ENCODE data around the gene ZSCAN5C.
"Not testable (repeated sequence)": the region's sequence is repeated elsewhere in the genome, so short reads cannot be mapped to it uniquely, and the experiment has no call there.

Gene ZSCAN5C

GRCh38 chr19:56191711-56192110 is 10.4 kb upstream of the ZSCAN5C start:
- in situ Hi-C loops (cut with MboI; ENCODE audit: low sequenced_read_pairs) = no loop called here

- in situ Hi-C loops (cut with MboI; ENCODE audit: low sequenced_read_pairs) = no loop called here
Observed at GRCh38 chr19:56193981-56194640, 8.0 kb upstream of the ZSCAN5C start.

GRCh38 chr19:56197646-56198045 is 4.4 kb upstream of the ZSCAN5C start, which contains the start of gene ZSCAN5B:
Gene ZSCAN5B, minus strand, starts transcription at chr19:56197783. Its CDS starts 4,731 bp downstream, at chr19:56193052.
- in situ Hi-C loops (cut with MboI; ENCODE audit: low sequenced_read_pairs) = not testable (repeated sequence)

- in situ Hi-C loops (cut with MboI; ENCODE audit: low sequenced_read_pairs) = no loop called here
Observed at GRCh38 chr19:56199687-56200086, 2.4 kb upstream of the ZSCAN5C start.

- in situ Hi-C loops (cut with MboI; ENCODE audit: low sequenced_read_pairs) = not testable (repeated sequence)
Observed at GRCh38 chr19:56207581-56207980, 5.5 kb downstream of the ZSCAN5C start.

DNA sequence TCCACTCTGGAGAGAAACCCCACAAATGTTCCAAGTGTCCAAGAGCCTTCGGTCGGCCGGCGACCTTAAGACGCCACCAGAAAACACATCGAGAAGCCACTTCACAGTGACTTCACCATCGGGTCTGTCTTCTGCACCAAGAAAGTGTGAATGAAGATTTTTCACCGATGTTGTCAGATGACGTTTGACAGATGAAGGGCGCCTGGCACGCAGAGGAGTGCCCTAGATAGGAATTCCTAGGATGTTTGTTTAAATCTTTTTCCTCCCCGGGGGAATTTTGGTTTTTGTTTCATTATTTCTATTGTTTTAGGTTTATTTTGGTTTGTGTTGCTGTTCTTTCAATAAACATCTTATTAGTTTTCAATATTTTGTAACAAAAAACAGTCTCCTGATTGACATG is 7.0 kb downstream of the ZSCAN5C start:
- in situ Hi-C loops (cut with MboI; ENCODE audit: low sequenced_read_pairs) = no loop called here

- in situ Hi-C loops (cut with MboI; ENCODE audit: low sequenced_read_pairs) = not testable (repeated sequence)
Observed at GRCh38 chr19:56210036-56210435, 8.0 kb downstream of the ZSCAN5C start.

GRCh38 chr19:56211718-56212117 is 9.6 kb downstream of the ZSCAN5C start:
- in situ Hi-C loops (cut with MboI; ENCODE audit: low sequenced_read_pairs) = no loop called here

DNA sequence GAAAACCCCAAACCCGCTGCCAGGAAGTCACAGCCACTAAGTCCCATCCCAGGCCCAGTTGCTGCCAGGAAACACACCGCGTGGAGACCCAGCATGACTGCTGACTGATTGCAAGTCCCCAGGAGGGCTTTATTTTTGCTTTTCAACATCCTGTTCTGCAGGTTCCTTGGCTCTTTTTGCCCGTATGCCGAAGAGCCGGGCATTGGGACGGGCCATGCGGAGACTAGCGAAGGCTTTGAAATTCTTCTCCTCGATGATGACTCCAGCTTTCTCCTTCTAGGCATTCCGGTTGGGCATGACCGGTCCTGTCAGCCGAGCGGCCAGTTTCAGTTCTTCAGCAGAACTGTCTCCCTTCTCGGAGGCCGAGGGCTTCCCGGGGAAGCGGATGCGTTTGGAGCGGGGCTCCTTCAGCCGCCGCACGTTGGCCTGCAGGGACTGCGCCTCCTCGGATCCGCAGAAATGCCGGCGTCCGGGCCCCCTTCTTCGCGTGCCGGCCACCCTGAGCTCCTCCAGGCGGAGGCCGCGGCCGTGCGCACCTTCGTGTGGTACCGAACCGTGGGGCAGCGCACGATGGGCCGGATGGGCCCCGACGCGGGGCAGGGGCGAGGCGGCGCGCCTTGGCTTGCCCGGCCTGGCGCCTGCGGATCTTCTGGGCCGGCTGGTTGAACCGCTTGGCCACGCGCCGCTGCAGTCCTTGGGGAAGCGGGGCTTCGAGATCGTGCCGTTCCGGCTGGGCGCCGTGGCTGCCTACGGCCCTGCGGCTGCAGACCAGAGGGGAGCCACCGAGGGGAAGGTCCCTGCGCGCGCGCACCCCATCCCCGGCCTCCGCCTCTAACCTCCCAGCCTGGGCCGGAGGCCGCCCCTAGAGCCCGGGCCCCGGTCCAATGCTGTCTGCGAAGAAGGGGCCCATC is 15.2 kb downstream of the ZSCAN5C start:
- in situ Hi-C loops (cut with MboI; ENCODE audit: low sequenced_read_pairs) = no loop called here

DNA sequence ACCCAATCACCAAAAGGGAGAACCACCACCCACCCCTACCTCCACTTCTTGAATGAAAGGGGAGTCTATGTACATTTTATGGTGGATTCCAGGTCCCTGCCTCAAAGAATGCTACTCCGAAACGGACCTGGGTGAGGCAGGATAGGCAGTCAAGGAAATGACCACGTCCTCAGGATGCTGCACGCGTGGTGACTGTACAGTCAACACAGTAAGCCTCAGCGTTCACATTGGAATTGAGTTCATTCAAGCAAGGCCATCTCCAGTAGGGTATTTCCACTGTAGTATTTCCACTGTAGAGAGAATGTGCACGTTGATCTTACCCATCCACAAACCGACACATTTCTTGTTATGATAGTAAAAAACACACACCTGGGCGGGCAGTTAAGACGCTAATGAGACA is 16.9 kb downstream of the ZSCAN5C start:
- in situ Hi-C loops (cut with MboI; ENCODE audit: low sequenced_read_pairs) = no loop called here

- in situ Hi-C loops (cut with MboI; ENCODE audit: low sequenced_read_pairs) = not testable (repeated sequence)
Observed at GRCh38 chr19:56221442-56221841, 19.4 kb downstream of the ZSCAN5C start.

DNA sequence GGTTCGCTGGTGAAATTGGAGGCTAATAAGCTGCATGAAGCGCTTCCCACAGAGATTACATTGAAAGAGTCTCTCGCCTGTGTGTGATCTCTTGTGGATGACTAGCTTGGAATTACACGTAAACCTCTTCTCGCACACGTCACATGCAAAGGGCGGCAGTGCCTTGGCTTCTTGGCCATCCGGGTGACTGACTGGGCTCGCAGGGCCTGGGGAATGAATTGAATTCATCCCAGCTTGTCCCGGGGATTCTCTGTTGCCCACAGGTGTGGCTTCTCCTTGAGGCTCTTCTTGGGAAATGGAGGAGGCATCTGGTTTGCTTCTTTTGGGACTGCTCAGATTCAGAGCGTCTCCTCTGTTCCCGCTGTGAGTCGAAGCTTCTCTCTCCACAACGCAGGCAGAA is 19.8 kb downstream of the ZSCAN5C start:
- in situ Hi-C loops (cut with MboI; ENCODE audit: low sequenced_read_pairs) = no loop called here

- in situ Hi-C loops (cut with MboI; ENCODE audit: low sequenced_read_pairs) = no loop called here
Observed at GRCh38 chr19:56222901-56223300, 20.8 kb downstream of the ZSCAN5C start.

- in situ Hi-C loops (cut with MboI; ENCODE audit: low sequenced_read_pairs) = no loop called here
Observed at GRCh38 chr19:56223481-56223880, 21.4 kb downstream of the ZSCAN5C start.

DNA sequence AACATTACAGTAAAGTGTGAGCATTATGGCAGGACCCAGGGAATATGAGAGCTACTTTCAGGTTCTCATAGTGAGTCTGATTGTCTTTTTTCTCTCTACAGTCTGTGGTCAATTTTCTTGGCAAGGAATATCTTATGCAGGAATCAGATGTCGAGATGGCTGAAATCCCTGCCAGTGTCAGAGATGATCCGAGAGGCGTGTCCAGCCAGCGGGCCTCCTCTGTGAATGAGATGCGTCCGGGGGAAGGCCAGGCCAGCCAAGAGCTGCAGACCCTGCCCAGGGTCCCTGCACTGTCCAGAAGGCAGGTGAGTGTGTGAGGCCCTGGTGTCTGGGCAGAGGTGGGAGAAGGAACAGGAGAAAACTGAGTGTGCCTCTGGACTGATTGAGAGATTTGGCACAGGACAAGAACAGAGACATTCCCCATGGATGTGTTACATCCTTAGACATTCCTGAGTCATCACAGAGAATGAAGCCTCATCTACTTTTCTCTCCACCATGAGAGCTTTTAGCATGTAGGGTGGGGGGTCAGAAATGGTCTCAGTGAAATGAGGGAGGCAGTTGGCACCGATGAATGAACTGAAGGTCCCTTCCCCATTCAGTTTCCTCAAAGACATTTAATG is 43.2 kb downstream of the ZSCAN5C start:
- in situ Hi-C loops (cut with MboI; ENCODE audit: low sequenced_read_pairs) = no loop called here

DNA sequence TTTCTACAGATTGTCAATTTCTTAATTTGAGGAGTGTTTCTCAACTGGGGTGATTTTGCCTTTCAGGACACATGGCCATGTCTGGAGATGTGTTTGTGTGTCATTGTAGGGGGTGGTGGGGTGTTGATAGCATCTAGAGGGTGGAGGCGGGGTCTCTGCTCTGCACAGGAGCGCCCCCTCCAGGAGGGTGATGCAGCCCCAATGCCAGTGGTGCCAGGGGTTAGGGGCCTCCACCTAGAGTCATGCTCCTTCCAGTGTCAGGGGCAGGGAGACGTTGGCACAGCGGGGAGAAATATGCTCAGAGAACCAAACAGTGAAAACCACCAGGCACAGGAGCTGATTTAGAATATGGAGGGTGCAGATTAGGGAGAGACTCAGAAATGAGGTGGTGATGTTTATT is 43.7 kb downstream of the ZSCAN5C start:
- in situ Hi-C loops (cut with MboI; ENCODE audit: low sequenced_read_pairs) = not testable (repeated sequence)

- in situ Hi-C loops (cut with MboI; ENCODE audit: low sequenced_read_pairs) = not testable (repeated sequence)
Observed at GRCh38 chr19:56248736-56249338, 46.8 kb downstream of the ZSCAN5C start.

- in situ Hi-C loops (cut with MboI; ENCODE audit: low sequenced_read_pairs) = no loop called here
Observed at GRCh38 chr19:56252699-56253422, 50.8 kb downstream of the ZSCAN5C start.

- in situ Hi-C loops (cut with MboI; ENCODE audit: low sequenced_read_pairs) = no loop called here
Observed at GRCh38 chr19:56253737-56254136, 51.7 kb downstream of the ZSCAN5C start.

DNA sequence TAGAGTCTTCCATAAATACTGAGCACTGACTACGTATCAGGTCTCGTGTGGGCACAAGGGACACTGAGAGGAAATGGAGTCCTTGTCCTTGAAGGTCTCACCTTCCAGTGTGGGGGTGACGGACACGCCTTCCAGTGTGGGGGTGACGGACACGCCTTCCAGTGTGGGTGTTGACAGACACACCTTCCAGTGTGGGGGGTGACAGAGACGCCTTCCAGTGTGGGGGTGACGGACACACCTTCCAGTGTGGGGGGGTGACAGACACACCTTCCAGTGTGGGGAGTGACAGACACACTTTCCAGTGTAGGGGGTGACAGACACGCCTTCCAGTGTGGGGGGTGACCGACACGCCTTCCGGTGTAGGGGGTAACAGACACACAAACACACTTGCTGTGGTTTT is 56.2 kb downstream of the ZSCAN5C start:
- in situ Hi-C loops (cut with MboI; ENCODE audit: low sequenced_read_pairs) = no loop called here
